IPS-20b (cell line): ENCODE measurements around the gene E2F4.

Experiments
- H3K27ac ChIP-seq: one replicate; pipeline ENCODE4 v1.5.1; 2013; ENCODE audit warnings: low read length
- H3K27me3 ChIP-seq: 2 replicates; pipeline ENCODE4 v1.6.1; 2013; ENCODE audit warnings: mild to moderate bottlenecking, low read length, inconsistent platforms; ENCODE audit not compliant: insufficient read depth
- H3K36me3 ChIP-seq: 2 replicates; pipeline ENCODE4 v1.6.1; 2013; ENCODE audit warnings: low read depth, mild to moderate bottlenecking, inconsistent platforms, low read length, moderate library complexity; ENCODE audit not compliant: insufficient read depth
- H3K4me1 ChIP-seq: 2 replicates; pipeline ENCODE4 v1.6.1; 2013; ENCODE audit warnings: mild to moderate bottlenecking, control low read depth, inconsistent platforms, low read length, moderate library complexity; ENCODE audit not compliant: insufficient read depth
- H3K4me3 ChIP-seq: 2 replicates; pipeline ENCODE4 v1.5.1; 2013; ENCODE audit warnings: mild to moderate bottlenecking, low read length, inconsistent platforms
- H3K9ac ChIP-seq: 2 replicates; pipeline ENCODE4 v1.6.1; 2013; ENCODE audit warnings: low read depth, mild to moderate bottlenecking, inconsistent platforms, low read length, moderate library complexity
- H3K9me3 ChIP-seq: 2 replicates; pipeline ENCODE4 v1.6.1; 2013; ENCODE audit warnings: mild to moderate bottlenecking, low read depth, low read length, inconsistent platforms; ENCODE audit not compliant: insufficient read depth

E2F4 gene

GRCh38 chr16:67182288-67182687, 9.7 kb upstream of the E2F4 start:
- no peaks in the 10 kb centered on the region for H3K9me3 ChIP-seq
- no peak overlapping the region for H3K27ac ChIP-seq
- no peak overlapping the region for H3K9ac ChIP-seq
- peaks cover 7% of the 10 kb centered on the region; the same call in 1 of the 2 replicates for H3K4me1 ChIP-seq
- no peaks in the 10 kb centered on the region for H3K36me3 ChIP-seq
- peaks cover 53% of the 10 kb centered on the region for H3K27me3 ChIP-seq
- no peak overlapping the region for H3K4me3 ChIP-seq

- H3K9me3 ChIP-seq: no peaks in the 10 kb centered on the region
- no peak overlapping the region for H3K27ac ChIP-seq
- H3K36me3 ChIP-seq: no peaks in the 10 kb centered on the region
- H3K9ac ChIP-seq: peak overlapping the region; percentile 86; the same call in 1 of the 2 replicates
- H3K4me3 ChIP-seq: peak overlapping the region; percentile 84
- H3K4me1 ChIP-seq: peaks cover 3% of the 10 kb centered on the region; the same call in 1 of the 2 replicates
- peaks cover 46% of the 10 kb centered on the region for H3K27me3 ChIP-seq
Observed at GRCh38 chr16:67183284-67183626, 8.7 kb upstream of the E2F4 start.

GRCh38 chr16:67183627-67184452, 8.1 kb upstream of the E2F4 start, which contains the start of gene MATCAP1:
Gene MATCAP1 (minus strand): TSS chr16:67183963. CDS start chr16:67180610, 3,353 bp downstream.
- no peaks in the 10 kb centered on the region for H3K9me3 ChIP-seq
- H3K27ac ChIP-seq: peak within 1 kb of the TSS; percentile 89
- H3K4me3 ChIP-seq: peak within 1 kb of the TSS; percentile 84
- peak within 1 kb of the TSS; percentile 86; the same call in 1 of the 2 replicates for H3K9ac ChIP-seq
- no peaks in the 10 kb centered on the region for H3K36me3 ChIP-seq
- peaks cover 41% of the 10 kb centered on the region for H3K27me3 ChIP-seq
- peaks cover 3% of the 10 kb centered on the region; the same call in 1 of the 2 replicates for H3K4me1 ChIP-seq

DNA sequence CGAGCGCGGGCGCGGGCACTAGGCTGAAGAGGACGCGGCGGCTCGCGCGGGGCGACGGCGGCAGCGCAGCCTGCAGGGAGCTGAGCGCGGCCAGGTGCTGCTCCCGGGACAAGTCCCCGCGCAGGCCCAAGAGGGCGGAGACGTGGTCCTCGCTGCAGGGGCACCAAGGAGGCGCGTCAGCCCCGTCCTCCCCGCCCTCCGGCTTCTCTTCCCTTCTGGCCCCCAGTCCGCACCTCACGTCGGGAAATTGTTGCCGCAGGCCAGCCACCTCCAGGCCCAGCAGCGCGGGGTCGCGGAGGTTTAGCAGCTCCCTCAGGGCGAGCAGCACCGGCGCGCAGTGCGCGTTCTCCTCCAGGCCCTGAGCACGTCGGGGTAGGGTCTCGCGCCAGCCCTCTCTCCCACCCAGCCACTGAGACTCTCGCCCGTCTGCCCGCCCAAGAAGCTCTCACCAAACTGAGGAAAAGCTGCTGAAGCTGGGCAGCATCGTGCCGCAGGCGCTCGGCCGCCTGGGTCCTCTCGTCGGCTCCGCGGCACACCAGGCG, 7.4 kb upstream of the E2F4 start:
- no peak overlapping the region for H3K27ac ChIP-seq
- peaks cover 3% of the 10 kb centered on the region; the same call in 1 of the 2 replicates for H3K4me1 ChIP-seq
- peaks cover 34% of the 10 kb centered on the region for H3K27me3 ChIP-seq
- peak overlapping the region; percentile 84; the same call in 1 of the 2 replicates for H3K4me3 ChIP-seq
- H3K9me3 ChIP-seq: no peaks in the 10 kb centered on the region
- H3K9ac ChIP-seq: no peak overlapping the region
- no peaks in the 10 kb centered on the region for H3K36me3 ChIP-seq

- peak overlapping the region; percentile 84; the same call in 1 of the 2 replicates for H3K4me3 ChIP-seq
- H3K36me3 ChIP-seq: no peaks in the 10 kb centered on the region
- H3K4me1 ChIP-seq: peaks cover 3% of the 10 kb centered on the region; the same call in 1 of the 2 replicates
- no peaks in the 10 kb centered on the region for H3K9me3 ChIP-seq
- no peak overlapping the region for H3K27ac ChIP-seq
- peaks cover 33% of the 10 kb centered on the region for H3K27me3 ChIP-seq
- H3K9ac ChIP-seq: no peak overlapping the region
Observed at GRCh38 chr16:67184995-67185650, 6.8 kb upstream of the E2F4 start.

- peaks cover 33% of the 10 kb centered on the region for H3K27me3 ChIP-seq
- H3K36me3 ChIP-seq: no peaks in the 10 kb centered on the region
- peaks cover 3% of the 10 kb centered on the region; the same call in 1 of the 2 replicates for H3K4me1 ChIP-seq
- no peak overlapping the region for H3K27ac ChIP-seq
- no peak overlapping the region for H3K9ac ChIP-seq
- no peak overlapping the region for H3K4me3 ChIP-seq
- H3K9me3 ChIP-seq: no peaks in the 10 kb centered on the region
Observed at GRCh38 chr16:67185651-67186134, 6.3 kb upstream of the E2F4 start.

DNA sequence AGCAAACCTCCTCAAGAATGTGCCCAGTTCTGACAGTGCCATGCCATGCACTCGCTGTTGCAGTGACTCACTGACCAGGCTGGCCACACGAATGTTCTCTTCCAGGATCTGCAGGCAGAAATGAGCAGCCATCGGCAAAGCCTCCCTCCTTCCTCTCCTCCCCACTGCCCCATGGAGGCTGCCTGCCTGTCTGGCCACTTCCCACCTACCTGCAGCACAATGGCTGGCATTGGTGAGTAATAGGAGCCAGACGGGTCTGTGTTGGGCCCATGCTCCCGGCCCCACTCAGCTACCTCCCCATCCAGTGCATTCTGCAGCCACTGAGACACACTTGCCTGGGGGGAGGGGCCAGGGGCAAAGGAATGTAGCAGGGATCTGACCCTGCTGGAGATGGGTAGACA, 5.4 kb upstream of the E2F4 start:
- Histone ChIP-seq H3K9ac (no peak overlapping the region), H3K27ac (no peak overlapping the region), H3K4me1 (peaks cover 3% of the 10 kb centered on the region; the same call in 1 of the 2 replicates), H3K27me3 (peaks cover 33% of the 10 kb centered on the region), H3K9me3 (no peaks in the 10 kb centered on the region), H3K36me3 (no peaks in the 10 kb centered on the region), H3K4me3 (no peak overlapping the region)

GRCh38 chr16:67187175-67187890, 4.6 kb upstream of the E2F4 start:
- H3K4me1 ChIP-seq: peaks cover 3% of the 10 kb centered on the region; the same call in 1 of the 2 replicates
- no peaks in the 10 kb centered on the region for H3K36me3 ChIP-seq
- H3K9me3 ChIP-seq: no peaks in the 10 kb centered on the region
- no peak overlapping the region for H3K4me3 ChIP-seq
- H3K27ac ChIP-seq: no peak overlapping the region
- H3K9ac ChIP-seq: no peak overlapping the region
- H3K27me3 ChIP-seq: peaks cover 33% of the 10 kb centered on the region

DNA sequence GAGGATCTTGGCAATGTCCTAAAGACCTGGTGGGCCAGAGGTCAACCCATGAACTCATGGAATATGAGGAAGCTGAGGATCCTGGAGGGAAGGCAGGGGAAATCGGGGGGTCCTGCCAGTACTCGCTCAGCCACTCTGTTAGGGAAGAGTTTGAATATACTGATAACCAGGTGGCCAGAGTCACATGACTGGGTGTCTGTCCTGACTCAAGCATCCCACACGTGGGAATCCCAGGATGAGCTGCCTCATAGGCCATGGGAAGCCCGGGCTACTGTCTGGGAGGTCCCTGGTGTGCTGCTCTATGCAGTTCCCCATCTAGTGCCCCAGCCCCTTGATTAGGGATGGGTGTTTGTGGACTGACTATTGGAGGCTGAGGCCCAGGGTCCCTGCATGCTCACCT, 3.6 kb upstream of the E2F4 start:
- no peaks in the 10 kb centered on the region for H3K9me3 ChIP-seq
- 0 out of 2 replicates have a peak, but pooled peaks cover 3% of the 10 kb centered on the region for H3K4me1 ChIP-seq
- peaks cover 33% of the 10 kb centered on the region for H3K27me3 ChIP-seq

GRCh38 chr16:67188798-67189197, 3.2 kb upstream of the E2F4 start:
- Histone ChIP-seq H3K27me3 (peaks cover 33% of the 10 kb centered on the region), H3K4me1 (peaks cover 7% of the 10 kb centered on the region; the same call in 1 of the 2 replicates), H3K9ac (no peak overlapping the region), H3K9me3 (no peaks in the 10 kb centered on the region), H3K4me3 (no peak overlapping the region), H3K36me3 (peaks cover 6% of the 10 kb centered on the region), H3K27ac (no peak overlapping the region)

More for the DNA sequence above, 3.6 kb upstream of the E2F4 start:
- Histone ChIP-seq H3K9ac (no peak overlapping the region), H3K36me3 (peaks cover 1% of the 10 kb centered on the region), H3K4me3 (no peak overlapping the region), H3K27ac (no peak overlapping the region)

GRCh38 chr16:67190041-67190440, 1.9 kb upstream of the E2F4 start, which contains the start of gene EXOC3L1:
Gene EXOC3L1 (minus strand): TSS chr16:67190136. CDS start chr16:67189676, 460 bp downstream.
- H3K9ac ChIP-seq: no peak within 1 kb of the TSS

More at GRCh38 chr16:67190041-67190440, 1.9 kb upstream of the E2F4 start, which contains the start of gene EXOC3L1:
- Histone ChIP-seq H3K9me3 (no peaks in the 10 kb centered on the region), H3K4me1 (peaks cover 7% of the 10 kb centered on the region; the same call in 1 of the 2 replicates), H3K27ac (no peak within 1 kb of the TSS), H3K36me3 (peaks cover 18% of the 10 kb centered on the region), H3K4me3 (no peak within 1 kb of the TSS), H3K27me3 (peaks cover 22% of the 10 kb centered on the region)
